GM18867 (cell line): ENCODE data around the gene RAB3A.
"Not testable (repeated sequence)": the region's sequence is repeated elsewhere in the genome, so short reads cannot be mapped to it uniquely, and the experiment has no call there.

Source experiments
- ATAC-seq: cut with Tn5 transposase; IDR thresholded peaks from one replicate; pipeline ENCODE4 v1.9.1; 2021; ENCODE audit warnings: mild to moderate bottlenecking, moderate library complexity; ENCODE audit not compliant: unreplicated experiment

Gene RAB3A

DNA sequence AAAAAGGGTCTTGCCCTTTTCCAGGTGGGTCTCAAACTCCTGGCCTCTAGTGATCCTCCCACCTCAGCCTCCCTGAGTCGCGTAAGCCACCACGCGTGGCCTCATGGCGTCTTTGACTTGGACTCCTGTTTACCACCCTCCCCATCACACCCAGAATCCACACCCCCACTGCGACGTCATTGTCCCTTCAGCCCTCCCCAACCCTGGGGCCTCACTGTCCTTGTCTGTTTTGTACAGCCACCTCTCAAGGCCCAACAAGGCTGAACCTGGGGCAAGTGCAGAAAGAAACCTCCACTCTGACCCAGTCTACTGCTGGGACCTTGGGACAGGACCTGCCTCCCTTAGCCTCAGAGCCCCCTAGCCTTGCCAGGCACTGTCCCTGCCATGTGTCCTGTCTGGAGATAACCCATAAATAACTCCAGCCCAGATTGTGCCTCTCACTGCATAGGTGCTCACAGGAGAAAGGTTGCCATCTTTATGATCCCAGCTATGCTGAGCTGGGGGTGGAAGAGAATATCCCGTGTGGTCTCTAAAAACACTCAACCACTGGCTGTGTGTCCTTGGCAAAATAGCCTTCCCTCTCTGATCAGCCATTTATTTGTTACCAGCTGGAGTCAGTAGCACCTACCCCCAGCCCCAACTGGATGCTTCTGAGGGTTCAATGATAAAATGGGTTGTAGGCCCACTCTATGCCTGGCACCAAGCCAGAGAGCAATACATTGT, 32.1 kb downstream of the RAB3A start:
- no peak for ATAC-seq

- ATAC-seq, result no peak
Measured at GRCh38 chr19:18170714-18171255, 33.1 kb downstream of the RAB3A start.

- ATAC-seq, result no peak
Measured at GRCh38 chr19:18168673-18169381, 35.0 kb downstream of the RAB3A start.

- ATAC-seq, result no peak
Measured at GRCh38 chr19:18167975-18168645, 35.7 kb downstream of the RAB3A start.

DNA sequence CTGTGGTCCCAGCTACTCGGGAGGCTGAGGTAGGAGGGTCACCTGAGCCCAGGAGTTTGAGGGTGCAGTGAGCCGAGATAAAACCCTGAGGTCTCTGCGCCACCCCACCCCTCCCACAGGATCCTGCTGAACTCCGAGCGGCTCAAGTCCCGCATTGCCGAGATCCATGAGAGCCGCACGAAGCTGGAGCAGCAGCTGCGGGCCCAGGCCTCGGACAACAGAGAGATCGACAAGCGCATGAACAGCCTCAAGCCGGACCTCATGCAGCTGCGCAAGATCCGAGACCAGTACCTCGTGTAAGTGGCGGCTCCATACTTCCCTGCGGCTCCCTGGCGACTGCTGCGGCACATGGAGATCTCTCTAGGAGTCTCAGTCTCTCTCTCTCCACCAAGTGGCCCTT, 36.8 kb downstream of the RAB3A start:
- ATAC-seq, result no peak

DNA sequence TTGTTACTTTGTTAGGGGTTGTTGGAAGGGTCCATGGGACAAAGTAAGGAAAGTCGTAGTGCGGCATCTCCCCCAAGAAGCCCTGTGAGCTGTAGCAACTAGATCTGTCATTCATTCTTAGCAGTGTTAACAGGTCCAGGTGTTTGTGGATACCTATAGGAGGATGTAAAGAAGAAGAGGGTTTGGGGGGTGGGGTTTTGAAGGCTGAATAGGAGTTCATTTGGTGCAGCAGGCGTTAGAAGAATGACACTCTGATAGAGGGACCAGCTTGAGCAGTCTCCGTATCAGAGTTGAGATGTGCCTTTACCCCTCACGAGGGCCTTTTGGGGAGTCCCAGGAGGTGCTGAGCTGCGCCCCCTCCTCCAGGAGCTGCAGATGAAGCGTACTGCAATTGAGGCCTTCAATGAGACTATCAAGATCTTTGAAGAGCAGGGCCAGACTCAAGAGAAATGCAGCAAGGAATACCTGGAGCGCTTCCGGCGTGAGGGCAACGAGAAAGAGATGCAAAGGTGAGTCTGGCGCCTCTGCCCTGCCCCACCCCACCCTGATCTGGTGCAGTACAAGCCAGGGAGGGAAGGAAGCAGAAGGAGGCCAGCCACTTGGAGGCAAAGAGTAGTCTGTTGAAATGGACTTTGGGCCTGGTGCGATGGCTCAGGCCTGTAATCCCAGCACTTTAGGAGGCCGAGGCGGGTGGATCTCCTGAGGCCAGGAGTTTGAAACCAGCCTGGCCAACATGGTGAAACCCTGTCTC, 37.9 kb downstream of the RAB3A start:
- no peak for ATAC-seq

GRCh38 chr19:18164072-18164471, 39.8 kb downstream of the RAB3A start:
- ATAC-seq, result no peak

DNA sequence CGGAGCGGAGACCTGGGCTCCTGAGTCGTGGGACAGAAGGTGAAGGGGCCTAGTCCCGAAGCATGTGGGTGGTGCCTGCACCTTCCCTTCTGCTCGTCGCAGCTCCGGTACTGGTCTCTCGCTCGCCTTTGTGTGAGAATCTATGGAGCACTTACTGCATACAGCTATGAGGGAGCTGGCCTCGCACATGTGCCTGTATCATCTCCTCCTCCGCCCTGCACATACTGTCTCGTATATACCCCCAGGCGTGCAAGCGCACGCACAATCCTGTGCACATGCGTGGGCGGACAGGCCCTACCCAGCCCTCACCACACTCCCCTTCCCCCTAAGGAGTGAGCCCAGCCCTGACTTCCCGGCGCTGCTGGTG, 42.2 kb downstream of the RAB3A start:
- ATAC-seq, result peak; percentile 4

DNA sequence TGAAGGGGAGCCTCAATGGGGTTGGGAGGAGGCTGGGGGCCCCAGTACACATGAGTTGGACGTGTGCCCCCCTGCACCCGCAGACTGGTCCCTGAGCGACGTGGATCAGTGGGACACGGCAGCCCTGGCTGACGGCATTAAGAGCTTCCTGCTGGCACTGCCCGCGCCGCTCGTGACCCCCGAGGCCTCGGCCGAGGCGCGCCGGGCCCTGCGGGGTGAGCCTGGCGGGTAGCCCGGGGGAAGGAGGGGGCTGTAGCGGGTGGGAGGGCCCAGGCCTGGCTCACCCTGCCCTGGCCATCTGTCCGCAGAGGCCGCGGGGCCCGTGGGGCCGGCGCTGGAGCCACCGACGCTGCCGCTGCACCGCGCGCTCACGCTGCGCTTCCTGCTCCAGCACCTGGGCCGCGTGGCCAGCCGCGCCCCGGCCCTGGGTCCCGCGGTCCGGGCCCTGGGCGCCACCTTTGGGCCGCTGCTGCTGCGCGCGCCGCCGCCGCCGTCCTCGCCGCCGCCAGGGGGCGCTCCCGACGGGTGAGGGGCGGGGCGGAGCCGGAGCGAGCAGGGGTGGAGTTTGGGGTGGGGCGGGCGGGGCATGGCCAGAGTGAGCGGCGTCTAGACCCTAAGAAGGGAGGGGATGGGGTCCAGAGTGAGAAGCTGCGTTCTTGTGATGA, 42.7 kb downstream of the RAB3A start:
- peak; percentile 62 for ATAC-seq

GRCh38 chr19:18160493-18160970, 43.3 kb downstream of the RAB3A start:
- no peak for ATAC-seq

GRCh38 chr19:18159810-18160209, 44.0 kb downstream of the RAB3A start:
- no peak for ATAC-seq

DNA sequence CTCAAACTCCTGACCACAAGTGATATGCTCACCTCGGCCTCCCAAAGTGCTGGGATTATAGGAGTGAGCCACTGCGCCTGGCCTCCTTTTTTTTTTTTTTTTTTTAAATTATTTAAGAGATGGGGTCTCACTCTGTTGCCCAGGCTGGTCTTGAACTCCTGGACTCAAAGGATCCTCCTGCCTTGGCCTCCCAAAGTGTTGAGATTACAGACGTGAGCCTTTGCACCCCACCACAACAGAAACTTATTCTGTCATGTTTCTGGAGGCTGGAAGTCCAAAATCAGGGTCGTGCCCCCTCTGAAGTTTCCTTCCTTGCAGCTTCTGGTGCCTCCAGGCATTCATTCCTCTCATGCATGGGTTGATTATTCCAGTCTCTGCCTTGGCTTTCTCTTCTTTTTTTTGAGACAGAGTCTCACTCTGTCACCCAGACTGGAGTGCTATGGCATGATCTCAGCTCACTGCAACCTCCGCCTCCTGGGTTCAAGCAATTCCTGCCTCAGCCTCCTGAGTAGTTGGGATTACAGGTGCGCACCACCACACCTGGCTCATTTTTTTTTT, 44.7 kb downstream of the RAB3A start:
- not testable (repeated sequence) for ATAC-seq

DNA sequence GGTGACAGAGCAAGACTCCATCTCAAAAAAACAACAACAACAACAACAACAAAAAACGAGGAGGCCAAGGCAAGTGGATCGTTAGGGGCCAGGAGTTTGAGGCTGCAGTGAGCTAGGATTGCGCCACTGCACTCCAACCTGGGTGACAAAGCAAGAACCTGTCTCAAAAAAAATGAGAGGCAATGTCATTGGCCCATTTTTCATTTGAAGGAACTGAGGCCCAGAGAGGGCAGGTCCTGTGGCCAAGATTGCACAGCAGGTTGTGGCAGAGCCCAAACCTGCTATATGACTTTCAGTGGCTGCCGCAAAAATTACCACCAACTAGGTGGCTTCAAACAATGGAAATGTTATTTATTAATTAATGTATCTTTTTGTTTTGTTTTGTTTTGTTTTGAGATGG, 45.4 kb downstream of the RAB3A start:
- no peak for ATAC-seq

GRCh38 chr19:18157465-18158063, 46.3 kb downstream of the RAB3A start:
- ATAC-seq, result no peak

GRCh38 chr19:18156841-18157464, 46.9 kb downstream of the RAB3A start:
- no peak for ATAC-seq

GRCh38 chr19:18156268-18156667, 47.6 kb downstream of the RAB3A start:
- ATAC-seq, result no peak

GRCh38 chr19:18155095-18156087, 48.5 kb downstream of the RAB3A start:
- no peak for ATAC-seq

- no peak for ATAC-seq
Measured at GRCh38 chr19:18153556-18154134, 50.2 kb downstream of the RAB3A start.
